GM12878 (cell line): ENCODE data around the gene ZNF260. TPM values are rescaled to one million over a fixed set of nuclear protein-coding genes. Genes with fewer than 3 reads are reported as not detected.

Source experiments
- ATAC-seq: fragments of 200-7000 bp; cut with Tn5 transposase; 3 replicates; pipeline ENCODE4 v1.9.1; 2020; ENCODE audit warnings: mild to moderate bottlenecking, moderate library complexity
- BruUV-seq: library from RNA; stranded (reverse); fragments of 400-500 nt; replicated peaks from 2 replicates; lab custom pipeline; 2021; lab: Mats Ljungman, UMichigan
- CTCF ChIA-PET: fragments of 300-600 bp; sonication (Branson Sonifier 250); formaldehyde crosslinking; extraction: SDS; loops from one replicate; lab custom pipeline; 2021; ENCODE audit warnings: inconsistent platforms; lab: Yijun Ruan, JAX
- POLR2A ChIA-PET: fragments of 350-600 bp; formaldehyde crosslinking; extraction: SDS; loops from one replicate; lab custom pipeline; 2021; ENCODE audit warnings: inconsistent platforms; lab: Charles Lee
- RAD21 ChIA-PET: fragments of 300-600 bp; sonication (Branson Sonifier 250); formaldehyde crosslinking; loops from one replicate; lab custom pipeline; 2023; ENCODE audit warnings: antibody characterized with exemption; ENCODE audit not compliant: unreplicated experiment; lab: Charles Lee
- SMC1A ChIA-PET: fragments of 300-600 bp; sonication (Branson Sonifier 250); formaldehyde crosslinking; loops from one replicate; lab custom pipeline; 2023; ENCODE audit not compliant: unreplicated experiment, uncharacterized antibody; lab: Charles Lee
- DNase-seq: peaks from one replicate; pipeline ENCODE4 v3.0.0-alpha.2; 2011; ENCODE audit warnings: low read depth, low spot score
- FAIRE-seq: peaks from 3 replicates; lab custom pipeline; 2011; peaks lifted over from hg19 to GRCh38; lab: Jason Lieb, UNC
- H2AFZ ChIP-seq: 2 replicates; pipeline ENCODE4 v1.6.0; 2011; ENCODE audit warnings: low read depth, low read length, control low read depth; ENCODE audit not compliant: control insufficient read depth
- H3K27ac ChIP-seq: 2 replicates; pipeline ENCODE4 v1.5.1; 2011; ENCODE audit warnings: control low read depth; ENCODE audit not compliant: control insufficient read depth, insufficient read depth
- H3K27me3 ChIP-seq, 2 experiments: replicated peaks in 1 of 2; 2 replicates each; pipeline versions ENCODE4 v1.6.0 to v1.6.1; 2011; ENCODE audit warnings: low read length in 1 of 2; ENCODE audit not compliant: control insufficient read depth in 2 of 2, insufficient read depth in 2 of 2
- H3K36me3 ChIP-seq, 2 experiments: 2 replicates each; pipeline ENCODE4 v1.5.1; 2011; ENCODE audit warnings: low read length in 1 of 2; ENCODE audit not compliant: control insufficient read depth in 2 of 2, insufficient read depth in 2 of 2
- H3K4me1 ChIP-seq: 2 replicates; pipeline ENCODE4 v1.6.1; 2011; ENCODE audit warnings: mild to moderate bottlenecking, low read length, moderate library complexity, mixed read lengths; ENCODE audit not compliant: control insufficient read depth, insufficient read depth
- H3K4me2 ChIP-seq: 2 replicates; pipeline ENCODE4 v1.6.0; 2011; ENCODE audit warnings: control low read depth; ENCODE audit not compliant: control insufficient read depth, insufficient read depth
- H3K4me3 ChIP-seq: fragments of 200-600 bp; sonication (generic); 2 replicates; pipeline ENCODE4 v1.5.1; 2016
- H3K79me2 ChIP-seq: 2 replicates; pipeline ENCODE4 v1.6.0; 2011; ENCODE audit warnings: low read length; ENCODE audit not compliant: control insufficient read depth, insufficient read depth
- H3K9ac ChIP-seq: 2 replicates; pipeline ENCODE4 v1.8.0; 2011; ENCODE audit warnings: low read length, control low read depth, mixed read lengths; ENCODE audit not compliant: control insufficient read depth, insufficient read depth
- H3K9me3 ChIP-seq: replicated peaks from 3 replicates; pipeline ENCODE4 v1.5.1; 2011; ENCODE audit warnings: mild to moderate bottlenecking, low read length; ENCODE audit not compliant: control insufficient read depth, insufficient read depth
- H4K20me1 ChIP-seq: 2 replicates; pipeline ENCODE4 v1.6.0; 2011; ENCODE audit not compliant: control insufficient read depth, insufficient read depth
- BMI1 ChIP-seq: fragments of 450-650 bp; IDR thresholded peaks from 2 replicates; pipeline ENCODE4 v1.6.1; 2016; ENCODE audit warnings: mild to moderate bottlenecking, moderate library complexity, borderline replicate concordance
- TCF12 ChIP-seq: IDR thresholded peaks from 2 replicates; pipeline ENCODE4 v1.6.1; 2011; ENCODE audit warnings: low read depth, mild to moderate bottlenecking, low read length
- WGBS: methylation state at CpG from one replicate; pipeline ENCODE4 v1.1.6; 2016; ENCODE audit warnings: low lambda C conversion rate; ENCODE audit not compliant: insufficient replicate concordance, insufficient coverage; ENCODE audit errors: missing lambda C conversion rate; 5-methylcytosine and 5-hydroxymethylcytosine counted together
- in situ Hi-C: fragments of 300-500 bp; cut with MboI; formaldehyde crosslinking; loops from 9 replicates; pipeline ENCODE4 v1.14.3; 2018; ENCODE audit warnings: mixed read lengths
- intact Hi-C: fragments of 100-400 bp; cut with micrococcal nuclease; formaldehyde crosslinking; loops from one replicate; pipeline ENCODE4 v1.14.2; 2022; ENCODE audit not compliant: unreplicated experiment
- polyA plus RNA-seq, 11 experiments: library from polyadenylated mRNA; depleted of rRNA in 4 of 11; unstranded in 6 of 11; stranded (reverse) in 5 of 11; fragments of >200 nt; fragmentation: Nextera tagmentation in 4 of 11; fragmentation: Illumina TruSeq in 1 of 11; extraction: Ambion mirVana in 4 of 11; extraction: Trizol in 1 of 11; gene quantifications; 1 replicate in 1 of 11; 2 replicates in 10 of 11; pipeline versions ENCODE4 v1.2.1 to v1.2.3, GENCODE V29; 2011 to 2016; ENCODE audit warnings: inconsistent platforms in 2 of 11, missing spikeins in 2 of 11, low read depth in 1 of 11
- total RNA-seq, 4 experiments: library from RNA; depleted of rRNA in 3 of 4; stranded (reverse); fragments of >200 nt in 3 of 4; fragmentation: Illumina TruSeq in 1 of 4; extraction: Trizol in 1 of 4; gene quantifications; 2 replicates each; pipeline versions ENCODE4 v1.2.1 to v1.2.3, GENCODE V29; 2013 to 2021
- TF ChIP-seq, protein P1 (sequence below): IDR thresholded peaks from 2 replicates; pipeline ENCODE4 v1.6.1; 2012; ENCODE audit warnings: low read length, inconsistent platforms
- TF ChIP-seq, protein P2 (sequence below): fragments of 450-650 bp; IDR thresholded peaks from 2 replicates; pipeline ENCODE4 v1.6.1; 2017; ENCODE audit warnings: low read depth, mild to moderate bottlenecking, moderate library complexity
- TF ChIP-seq, protein P3 (sequence below): IDR thresholded peaks from 2 replicates; pipeline ENCODE4 v1.6.1; 2012; ENCODE audit warnings: low read depth, low read length, improper control_type of control experiment

ZNF260 gene
- total and polyA plus RNA-seq, 10 of the 15 experiments (the other 5 are each of a cell fraction or from before 2014, with no cell fraction given), result 1.9 to 9.7 (median 7.1) TPM

DNA sequence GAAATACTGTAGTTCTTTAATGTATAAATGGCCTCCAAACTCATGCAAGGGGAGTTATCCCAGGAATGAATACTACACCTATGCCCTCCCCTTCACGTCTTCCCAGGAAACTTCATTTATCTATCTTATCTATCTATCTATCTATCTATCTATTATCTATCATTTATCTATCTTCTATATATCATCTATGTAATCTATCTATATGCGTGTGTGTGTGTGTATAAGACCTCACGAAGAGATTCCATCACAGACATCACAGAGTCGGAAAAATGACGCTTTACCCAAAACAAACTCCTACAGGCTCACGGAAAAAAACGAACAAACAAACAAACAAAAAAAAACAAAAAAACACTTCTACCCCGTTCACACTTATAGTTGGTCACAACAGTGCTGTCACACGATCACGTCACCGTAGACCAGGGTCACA is 44.5 kb upstream of the ZNF260 start:
- Histone ChIP-seq H4K20me1 (no peaks in the 10 kb centered on the region), H3K27ac (peak overlapping the region; percentile 87), H3K4me3 (peak overlapping the region; percentile 91), H3K9me3 (peaks cover 13% of the 10 kb centered on the region), H3K9ac (peak overlapping the region; percentile 79), H3K36me3 (peaks cover 0 to 6% of the 10 kb centered on the region in 2 experiments; a peak in 3 of 4 replicates), H3K79me2 (peaks cover 22% of the 10 kb centered on the region), H3K4me2 (peak overlapping the region; percentile 67), H2AFZ (peak overlapping the region; percentile 93), H3K4me1 (no peaks in the 10 kb centered on the region), H3K27me3 (no peaks in the 10 kb centered on the region)
- in situ Hi-C loops (no loop called here), intact Hi-C loops (loop anchor here (1.0 kb wide), 1 partner anchor 44 kb away; the partner anchor contains the start of gene ZNF260)
- POLR2A ChIA-PET, result interaction anchor here (1.1 to 1.4 kb wide), 4 partner anchors 44 to 795 kb away, joined by 3 to 9 read pairs (median 4); partner anchors contain the start of genes ZNF260 and ZNF345
- ATAC-seq (no peak), FAIRE-seq (no peak), DNase-seq (no peak)
- TSS peak; percentile 72 for BruUV-seq
- CTCF ChIA-PET, result interaction anchor here (0.9 kb wide), 1 partner anchor 33 kb away, joined by 3 read pairs; the partner anchor contains the start of gene ZNF382
- RAD21 ChIA-PET, result interaction anchor here (1.0 to 1.9 kb wide), 3 partner anchors 32 to 276 kb away, joined by 3 to 13 read pairs (median 4); partner anchors contain the start of gene ZNF382
- SMC1A ChIA-PET, result interaction anchor here (1.2 to 1.8 kb wide), 4 partner anchors 32 to 278 kb away, joined by 3 to 5 read pairs (median 5); partner anchors contain the start of genes ZNF260, ZNF345, ZNF382 and ZNF850
- TF ChIP-seq, protein P1, sequence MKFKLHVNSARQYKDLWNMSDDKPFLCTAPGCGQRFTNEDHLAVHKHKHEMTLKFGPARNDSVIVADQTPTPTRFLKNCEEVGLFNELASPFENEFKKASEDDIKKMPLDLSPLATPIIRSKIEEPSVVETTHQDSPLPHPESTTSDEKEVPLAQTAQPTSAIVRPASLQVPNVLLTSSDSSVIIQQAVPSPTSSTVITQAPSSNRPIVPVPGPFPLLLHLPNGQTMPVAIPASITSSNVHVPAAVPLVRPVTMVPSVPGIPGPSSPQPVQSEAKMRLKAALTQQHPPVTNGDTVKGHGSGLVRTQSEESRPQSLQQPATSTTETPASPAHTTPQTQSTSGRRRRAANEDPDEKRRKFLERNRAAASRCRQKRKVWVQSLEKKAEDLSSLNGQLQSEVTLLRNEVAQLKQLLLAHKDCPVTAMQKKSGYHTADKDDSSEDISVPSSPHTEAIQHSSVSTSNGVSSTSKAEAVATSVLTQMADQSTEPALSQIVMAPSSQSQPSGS, result peak; percentile 59; the same call in 1 of the 2 replicates
- TF ChIP-seq TCF12 (no peak), BMI1 (no peak)
- TF ChIP-seq, protein P2, sequence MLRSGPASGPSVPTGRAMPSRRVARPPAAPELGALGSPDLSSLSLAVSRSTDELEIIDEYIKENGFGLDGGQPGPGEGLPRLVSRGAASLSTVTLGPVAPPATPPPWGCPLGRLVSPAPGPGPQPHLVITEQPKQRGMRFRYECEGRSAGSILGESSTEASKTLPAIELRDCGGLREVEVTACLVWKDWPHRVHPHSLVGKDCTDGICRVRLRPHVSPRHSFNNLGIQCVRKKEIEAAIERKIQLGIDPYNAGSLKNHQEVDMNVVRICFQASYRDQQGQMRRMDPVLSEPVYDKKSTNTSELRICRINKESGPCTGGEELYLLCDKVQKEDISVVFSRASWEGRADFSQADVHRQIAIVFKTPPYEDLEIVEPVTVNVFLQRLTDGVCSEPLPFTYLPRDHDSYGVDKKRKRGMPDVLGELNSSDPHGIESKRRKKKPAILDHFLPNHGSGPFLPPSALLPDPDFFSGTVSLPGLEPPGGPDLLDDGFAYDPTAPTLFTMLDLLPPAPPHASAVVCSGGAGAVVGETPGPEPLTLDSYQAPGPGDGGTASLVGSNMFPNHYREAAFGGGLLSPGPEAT, result 0 out of 2 replicates have a peak, but pooled peaks have one; percentile 3
- TF ChIP-seq, protein P3, sequence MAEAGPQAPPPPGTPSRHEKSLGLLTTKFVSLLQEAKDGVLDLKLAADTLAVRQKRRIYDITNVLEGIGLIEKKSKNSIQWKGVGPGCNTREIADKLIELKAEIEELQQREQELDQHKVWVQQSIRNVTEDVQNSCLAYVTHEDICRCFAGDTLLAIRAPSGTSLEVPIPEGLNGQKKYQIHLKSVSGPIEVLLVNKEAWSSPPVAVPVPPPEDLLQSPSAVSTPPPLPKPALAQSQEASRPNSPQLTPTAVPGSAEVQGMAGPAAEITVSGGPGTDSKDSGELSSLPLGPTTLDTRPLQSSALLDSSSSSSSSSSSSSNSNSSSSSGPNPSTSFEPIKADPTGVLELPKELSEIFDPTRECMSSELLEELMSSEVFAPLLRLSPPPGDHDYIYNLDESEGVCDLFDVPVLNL, result no peak
- WGBS, result 10% methylated on average over 11 of the region's 11 CpGs
